ENCODE results near the gene MYLIP. TPM values are rescaled to one million over a fixed set of nuclear protein-coding genes. Genes with fewer than 3 reads are reported as not detected.

MYLIP gene
- total and polyA plus RNA-seq, 2 of the 13 experiments (the other 11 are each of a cell fraction or from before 2014, with no cell fraction given) = 3.4 to 10.8 TPM

- TF ChIP-seq AHDC1 (CRISPR knock-in tag; IDR thresholded peaks at IDR 0.05; ENCODE audit: borderline replicate concordance) (peak; percentile 42; the same call in 1 of the 2 replicates), ETV5 (CRISPR knock-in tag; IDR thresholded peaks at IDR 0.05; ENCODE audit: borderline replicate concordance) (peak; percentile 30; the same call in 1 of the 2 replicates), GZF1 (CRISPR knock-in tag; IDR thresholded peaks at IDR 0.05) (no peak), CSRNP1 (CRISPR knock-in tag; IDR thresholded peaks at IDR 0.05) (peak; percentile 87), ZC3H4 (CRISPR knock-in tag; IDR thresholded peaks at IDR 0.05; ENCODE audit: borderline replicate concordance) (no peak; the same call in none of the 2 replicates), FLYWCH1 (CRISPR knock-in tag; IDR thresholded peaks at IDR 0.05) (no peak), PHB2 (IDR thresholded peaks at IDR 0.05; ENCODE audit: partially characterized antibody) (no peak), GMEB2 (CRISPR knock-in tag; IDR thresholded peaks at IDR 0.05; ENCODE audit: low read depth) (peak; percentile 9; the same call in 1 of the 2 replicates), SUZ12 (IDR thresholded peaks at IDR 0.05; ENCODE audit: low read depth, low read length) (no peak; the same call in 1 of the 2 replicates), ZNF432 (CRISPR knock-in tag; IDR thresholded peaks at IDR 0.05; ENCODE audit: borderline replicate concordance) (no peak; the same call in 1 of the 2 replicates), ZBTB37 (CRISPR knock-in tag; IDR thresholded peaks at IDR 0.05) (0 out of 2 replicates have a peak, but pooled peaks have one; percentile 33), POGZ (CRISPR knock-in tag; IDR thresholded peaks at IDR 0.05) (peak; percentile 87), ZNF382 (CRISPR knock-in tag; IDR thresholded peaks at IDR 0.05; ENCODE audit: borderline replicate concordance) (no peak), ZNF275 (CRISPR knock-in tag; IDR thresholded peaks at IDR 0.05; ENCODE audit: borderline replicate concordance) (peak; percentile 77), FOXC1 (CRISPR knock-in tag; IDR thresholded peaks at IDR 0.05; ENCODE audit: borderline replicate concordance) (peak; percentile 97), ZNF205 (CRISPR knock-in tag; IDR thresholded peaks at IDR 0.05) (peak; percentile 22; the same call in 1 of the 2 replicates)
Measured at GRCh38 chr6:16128759-16129622, at the start of gene MYLIP (continued).
